HepG2 (cell line): Measurements from ENCODE around the gene SNURF. TPM values are rescaled to one million over a fixed set of nuclear protein-coding genes. Genes with fewer than 3 reads are reported as not detected.

Experiments used
- ATAC-seq: fragments of 200-7000 bp; cut with Tn5 transposase; 3 replicates; pipeline ENCODE4 v1.9.1; 2020; ENCODE audit warnings: mild to moderate bottlenecking, moderate library complexity
- BruUV-seq: library from RNA; stranded (reverse); fragments of 400-500 nt; replicated peaks from 2 replicates; lab custom pipeline; 2021; lab: Mats Ljungman, UMichigan
- CTCF ChIA-PET: fragments of 300-600 bp; formaldehyde crosslinking; extraction: SDS; loops from one replicate; lab custom pipeline; 2021; ENCODE audit warnings: low total read pairs, inconsistent platforms, low intra/inter-chr PET ratio; lab: Yijun Ruan, JAX
- POLR2A ChIA-PET: fragments of 350-600 bp; sonication (Branson Sonifier 250); formaldehyde crosslinking; loops from one replicate; lab custom pipeline; 2020; ENCODE audit warnings: antibody characterized with exemption, inconsistent platforms; lab: Yijun Ruan, JAX
- DNase-seq: peaks from one replicate; pipeline ENCODE4 v3.0.0-alpha.2; 2015; ENCODE audit warnings: low spot score
- FAIRE-seq: peaks from 3 replicates; lab custom pipeline; 2011; peaks lifted over from hg19 to GRCh38; lab: Jason Lieb, UNC
- H2AFZ ChIP-seq: one replicate; pipeline ENCODE4 v1.6.1; 2011; ENCODE audit warnings: low read length, inconsistent platforms
- H3K27ac ChIP-seq: fragments of 300-600 bp; 3 replicates; pipeline ENCODE4 v1.8.0; 2011; ENCODE audit warnings: mixed run types, mild to moderate bottlenecking, mixed read lengths, low read length, inconsistent platforms; ENCODE audit not compliant: insufficient read depth; ENCODE audit errors: extremely low read length
- H3K27me3 ChIP-seq, 2 experiments: fragments of 200-600 bp in 1 of 2; 2 replicates in 1 of 2; 3 replicates in 1 of 2; pipeline versions ENCODE4 v1.6.0 to v1.8.0; 2011; ENCODE audit warnings: low read length in 2 of 2, mild to moderate bottlenecking in 2 of 2, moderate library complexity in 2 of 2, inconsistent platforms in 1 of 2; ENCODE audit not compliant: insufficient read depth in 2 of 2, control insufficient read depth in 1 of 2
- H3K36me3 ChIP-seq, 2 experiments: fragments of 200-600 bp in 1 of 2; replicated peaks in 1 of 2; 2 replicates in 1 of 2; 3 replicates in 1 of 2; pipeline versions ENCODE4 v1.5.1 to v1.8.0; 2011; ENCODE audit warnings: low read length in 2 of 2, inconsistent platforms in 1 of 2; ENCODE audit not compliant: insufficient read depth in 2 of 2, control insufficient read depth in 1 of 2
- H3K4me1 ChIP-seq: 2 replicates; pipeline ENCODE4 v1.5.1; 2012; ENCODE audit warnings: low read length, inconsistent platforms; ENCODE audit not compliant: insufficient read depth
- H3K4me2 ChIP-seq: 2 replicates; pipeline ENCODE4 v1.6.0; 2011; ENCODE audit warnings: low read depth, low read length, inconsistent platforms
- H3K4me3 ChIP-seq, 3 experiments: fragments of 200-600 bp in 1 of 3; sonication (generic), shearing (Covaris generic) in 1 of 3; replicated peaks in 1 of 3; 2 replicates each; pipeline ENCODE4 v1.5.1; 2011 to 2016; ENCODE audit warnings: low read length in 3 of 3, inconsistent platforms in 2 of 3, low read depth in 2 of 3, mild to moderate bottlenecking in 2 of 3, control low read depth in 1 of 3, mixed read lengths in 1 of 3; ENCODE audit not compliant: insufficient read depth in 1 of 3
- H3K79me2 ChIP-seq: one replicate; pipeline ENCODE4 v1.6.1; 2011; ENCODE audit warnings: low read length, inconsistent platforms; ENCODE audit not compliant: insufficient read depth
- H3K9ac ChIP-seq: 2 replicates; pipeline ENCODE4 v1.6.0; 2011; ENCODE audit warnings: mild to moderate bottlenecking, low read depth, low read length, inconsistent platforms; ENCODE audit not compliant: insufficient read depth
- H3K9me3 ChIP-seq: 2 replicates; pipeline ENCODE4 v1.5.1; 2012; ENCODE audit warnings: mild to moderate bottlenecking, low read length
- H4K20me1 ChIP-seq: 2 replicates; pipeline ENCODE4 v1.6.0; 2011; ENCODE audit warnings: inconsistent platforms, mild to moderate bottlenecking, low read length, moderate library complexity; ENCODE audit not compliant: insufficient read depth
- ARNT2 ChIP-seq: sonication (generic); formaldehyde crosslinking; IDR thresholded peaks from 2 replicates; pipeline ENCODE4 v1.8.0; 2022; ENCODE audit warnings: mild to moderate bottlenecking, low read depth, missing genetic modification reagents, moderate library complexity
- KMT2B ChIP-seq: IDR thresholded peaks from 2 replicates; pipeline ENCODE4 v1.6.1; 2016; ENCODE audit warnings: missing genetic modification reagents, missing compliant biosample characterization
- MAFF ChIP-seq: IDR thresholded peaks from 2 replicates; pipeline ENCODE4 v1.6.1; 2011; ENCODE audit warnings: low read depth, low read length, improper control_type of control experiment
- MED8 ChIP-seq: sonication (generic); formaldehyde crosslinking; IDR thresholded peaks from 2 replicates; pipeline ENCODE4 v1.8.1; 2023; ENCODE audit warnings: mild to moderate bottlenecking, missing genetic modification reagents; ENCODE audit not compliant: insufficient replicate concordance
- POLR2A ChIP-seq, 2 experiments: IDR thresholded peaks; 2 replicates each; pipeline ENCODE4 v1.6.1; 2011; ENCODE audit warnings: low read depth in 2 of 2, low read length in 2 of 2, mild to moderate bottlenecking in 1 of 2, moderate library complexity in 1 of 2; ENCODE audit not compliant: insufficient read depth in 1 of 2
- PRPF4 ChIP-seq: fragments of 200-400 bp; formaldehyde crosslinking; IDR thresholded peaks from 2 replicates; pipeline ENCODE4 v1.6.1; 2016; ENCODE audit warnings: low read length, low read depth; ENCODE audit not compliant: poor library complexity, severe bottlenecking
- REL ChIP-seq: sonication (generic); formaldehyde crosslinking; conservative IDR thresholded peaks from 2 replicates; pipeline ENCODE4 v1.8.0; 2022; ENCODE audit warnings: mild to moderate bottlenecking, missing genetic modification reagents, moderate library complexity
- SALL1 ChIP-seq: sonication (generic); formaldehyde crosslinking; IDR thresholded peaks from 2 replicates; pipeline ENCODE4 v1.8.0; 2022; ENCODE audit warnings: mild to moderate bottlenecking, missing genetic modification reagents
- SMAD1 ChIP-seq: sonication (generic); formaldehyde crosslinking; IDR thresholded peaks from 2 replicates; pipeline ENCODE4 v1.4.0; 2020; ENCODE audit warnings: missing genetic modification reagents, low read depth, mild to moderate bottlenecking, borderline replicate concordance
- SOX5 ChIP-seq: IDR thresholded peaks from 2 replicates; pipeline ENCODE4 v1.6.1; 2016; ENCODE audit warnings: borderline replicate concordance
- YEATS2 ChIP-seq: sonication (generic); formaldehyde crosslinking; IDR thresholded peaks from 2 replicates; pipeline ENCODE4 v1.4.0; 2020; ENCODE audit warnings: missing genetic modification reagents, borderline replicate concordance
- YEATS4 ChIP-seq: sonication (generic); formaldehyde crosslinking; IDR thresholded peaks from 2 replicates; pipeline ENCODE4 v1.4.0; 2020; ENCODE audit warnings: missing genetic modification reagents, borderline replicate concordance
- ZNF317 ChIP-seq: sonication (generic); formaldehyde crosslinking; IDR thresholded peaks from 2 replicates; pipeline ENCODE4 v1.5.0; 2020; ENCODE audit warnings: mild to moderate bottlenecking, missing genetic modification reagents
- ZNF33B ChIP-seq: sonication (generic); formaldehyde crosslinking; IDR thresholded peaks from 2 replicates; pipeline ENCODE4 v1.5.1; 2020; ENCODE audit warnings: mild to moderate bottlenecking, missing genetic modification reagents
- ZNF441 ChIP-seq: sonication (generic); formaldehyde crosslinking; IDR thresholded peaks from 2 replicates; pipeline ENCODE4 v1.7.0; 2021; ENCODE audit warnings: missing genetic modification reagents, borderline replicate concordance
- ZNF678 ChIP-seq: sonication (generic); formaldehyde crosslinking; IDR thresholded peaks from 2 replicates; pipeline ENCODE4 v1.4.0; 2020; ENCODE audit warnings: mild to moderate bottlenecking, missing genetic modification reagents
- ZNF761 ChIP-seq: sonication (generic); formaldehyde crosslinking; conservative IDR thresholded peaks from 2 replicates; pipeline ENCODE4 v1.4.0; 2020; ENCODE audit warnings: mild to moderate bottlenecking, missing genetic modification reagents
- WGBS: methylation state at CpG from one replicate; pipeline ENCODE4 v1.1.6; 2017; ENCODE audit warnings: low lambda C conversion rate; 5-methylcytosine and 5-hydroxymethylcytosine counted together
- in situ Hi-C: cut with HindIII; loops from 2 replicates; pipeline ENCODE4 v1.10.0; 2017; ENCODE audit warnings: low pct_unique_long_range_greater_than_20kb; ENCODE audit not compliant: extremely low pct_ligation_motif_present
- intact Hi-C: fragments of 100-400 bp; cut with micrococcal nuclease; formaldehyde crosslinking; loops from one replicate; pipeline ENCODE4 v1.10.0; 2022; ENCODE audit not compliant: unreplicated experiment
- polyA plus RNA-seq, 8 experiments: library from polyadenylated mRNA; depleted of rRNA in 3 of 8; stranded (reverse) in 7 of 8; unstranded in 1 of 8; fragments of >200 nt; fragmentation: Illumina TruSeq in 4 of 8; extraction: Trizol in 4 of 8; gene quantifications; 2 replicates each; pipeline versions ENCODE4 v1.2.1 to v1.2.3, GENCODE V29; 2011 to 2016; ENCODE audit warnings: low read depth in 4 of 8, missing spikeins in 1 of 8, mixed read lengths in 1 of 8; ENCODE audit not compliant: insufficient read depth in 1 of 8
- total RNA-seq, 5 experiments: library from RNA; depleted of rRNA; stranded (reverse); fragments of >200 nt; fragmentation: Illumina TruSeq; extraction: Trizol; gene quantifications; 2 replicates each; pipeline ENCODE4 v1.2.3, GENCODE V29; 2016; ENCODE audit warnings: low read depth in 1 of 5
- TF ChIP-seq, protein P1 (sequence below): sonication (generic); formaldehyde crosslinking; conservative IDR thresholded peaks from 2 replicates; pipeline ENCODE4 v1.4.0; 2020; ENCODE audit warnings: missing genetic modification reagents
- TF ChIP-seq, protein P2 (sequence below): sonication (generic); formaldehyde crosslinking; IDR thresholded peaks from 2 replicates; pipeline ENCODE4 v1.8.1; 2022; ENCODE audit warnings: low read depth, mild to moderate bottlenecking, missing genetic modification reagents

Gene SNURF
- total and polyA plus RNA-seq, 2 of the 13 experiments (the other 11 are each of a cell fraction or from before 2014, with no cell fraction given): 2.1 to 7.6 TPM

DNA sequence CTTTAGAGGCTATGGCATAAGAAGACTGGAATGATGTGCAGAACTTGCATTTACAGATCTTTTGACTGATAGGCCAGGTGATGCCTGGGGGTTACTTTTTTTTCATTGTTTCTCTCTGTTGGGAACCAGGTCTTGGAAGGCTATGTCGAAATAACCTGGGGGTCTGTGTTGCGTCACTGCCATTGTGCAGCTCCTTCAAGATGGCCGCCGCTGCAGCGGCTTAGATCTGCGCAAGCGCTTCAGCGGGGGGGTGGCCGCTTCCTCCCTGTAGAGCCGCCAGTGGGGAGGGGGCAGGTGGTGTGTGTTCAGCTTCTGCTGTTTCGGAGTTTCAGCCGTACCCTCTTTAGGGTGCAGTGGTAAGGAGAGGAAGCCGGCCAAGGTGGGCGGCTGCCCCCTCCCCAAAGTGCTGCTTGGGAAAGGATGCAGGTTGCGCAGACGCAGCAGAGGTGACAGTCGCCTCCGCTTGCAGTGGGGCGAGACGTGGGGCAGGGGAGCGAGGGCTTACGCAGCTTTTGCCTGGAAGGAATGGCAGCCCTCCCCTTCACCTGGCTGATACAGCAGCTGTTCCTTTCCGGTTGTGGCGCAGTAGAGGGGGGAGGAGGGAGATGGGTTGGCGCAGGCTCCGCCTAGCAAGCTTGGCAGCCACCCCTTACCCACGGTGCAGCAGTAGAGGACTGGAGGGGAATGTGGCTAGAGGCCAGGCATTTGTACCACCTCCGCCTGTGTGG, 1.5 kb downstream of the SNURF start:
- Histone ChIP-seq H3K27me3 (no peaks in the 10 kb centered on the region; a peak in 1 of 5 replicates), H3K4me1 (peaks cover 44% of the 10 kb centered on the region), H3K27ac (peak overlapping the region; percentile 76), H3K9ac (peak overlapping the region; percentile 84), H3K4me2 (peak overlapping the region; percentile 75), H2AFZ (no peak overlapping the region), H3K36me3 (no peaks in the 10 kb centered on the region), H3K79me2 (peaks cover 62% of the 10 kb centered on the region), H4K20me1 (peaks cover 17% of the 10 kb centered on the region), H3K9me3 (peaks cover 44% of the 10 kb centered on the region), H3K4me3 (peak overlapping the region; percentile 82 to 96 (median 90))
- in situ Hi-C loops: no loop called here
- DNase-seq (peak; percentile 59), ATAC-seq (peak; percentile 84), FAIRE-seq (no peak)
- no TSS peak for BruUV-seq
- 34% methylated on average over 11 of the region's 28 CpGs for WGBS
- ChIA-PET CTCF (no interaction called here), POLR2A (interaction anchor here (0.8 to 1.2 kb wide), 5 partner anchors 11 to 52 kb away, joined by 3 to 4 read pairs (median 3); no protein-coding TSS in a partner anchor)
- intact Hi-C loops: loop anchor here (5.0 kb wide), 1 partner anchor 54 kb away; no protein-coding TSS in a partner anchor
- 0 out of 2 replicates have a peak, but pooled peaks have one; percentile 22 for TF ChIP-seq KMT2B
- TF ChIP-seq YEATS4 (CRISPR knock-in tag): no peak
- TF ChIP-seq YEATS2: 0 out of 2 replicates have a peak, but pooled peaks have one; percentile 24
- TF ChIP-seq SMAD1: no peak
- TF ChIP-seq ZNF317 (CRISPR knock-in tag): 0 out of 2 replicates have a peak, but pooled peaks have one; percentile 13
- TF ChIP-seq ZNF441 (CRISPR knock-in tag): peak; percentile 48; the same call in 1 of the 2 replicates
- TF ChIP-seq POLR2A (IDR thresholded peaks at IDR 0.05; ENCODE audit: insufficient read depth in 1 of 2, low read depth in 2 of 2, low read length in 2 of 2): peak; percentile 52 to 53
- TF ChIP-seq MED8 (CRISPR knock-in tag): no peak
- peak; percentile 78 for TF ChIP-seq SALL1 (CRISPR knock-in tag)
- TF ChIP-seq PRPF4: no peak
- TF ChIP-seq ZNF678 (CRISPR knock-in tag): no peak
- no peak for TF ChIP-seq REL (CRISPR knock-in tag)
- TF ChIP-seq ZNF761 (CRISPR knock-in tag): no peak
- TF ChIP-seq, protein P1, sequence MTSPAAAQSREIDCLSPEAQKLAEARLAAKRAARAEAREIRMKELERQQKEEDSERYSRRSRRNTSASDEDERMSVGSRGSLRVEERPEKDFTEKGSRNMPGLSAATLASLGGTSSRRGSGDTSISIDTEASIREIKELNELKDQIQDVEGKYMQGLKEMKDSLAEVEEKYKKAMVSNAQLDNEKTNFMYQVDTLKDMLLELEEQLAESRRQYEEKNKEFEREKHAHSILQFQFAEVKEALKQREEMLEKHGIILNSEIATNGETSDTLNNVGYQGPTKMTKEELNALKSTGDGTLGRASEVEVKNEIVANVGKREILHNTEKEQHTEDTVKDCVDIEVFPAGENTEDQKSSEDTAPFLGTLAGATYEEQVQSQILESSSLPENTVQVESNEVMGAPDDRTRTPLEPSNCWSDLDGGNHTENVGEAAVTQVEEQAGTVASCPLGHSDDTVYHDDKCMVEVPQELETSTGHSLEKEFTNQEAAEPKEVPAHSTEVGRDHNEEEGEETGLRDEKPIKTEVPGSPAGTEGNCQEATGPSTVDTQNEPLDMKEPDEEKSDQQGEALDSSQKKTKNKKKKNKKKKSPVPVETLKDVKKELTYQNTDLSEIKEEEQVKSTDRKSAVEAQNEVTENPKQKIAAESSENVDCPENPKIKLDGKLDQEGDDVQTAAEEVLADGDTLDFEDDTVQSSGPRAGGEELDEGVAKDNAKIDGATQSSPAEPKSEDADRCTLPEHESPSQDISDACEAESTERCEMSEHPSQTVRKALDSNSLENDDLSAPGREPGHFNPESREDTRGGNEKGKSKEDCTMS (CRISPR knock-in tag): no peak
- no peak for TF ChIP-seq MAFF
- no peak; the same call in 1 of the 2 replicates for TF ChIP-seq SOX5 (CRISPR knock-in tag)
- no peak for TF ChIP-seq ARNT2 (CRISPR knock-in tag)
- no peak for TF ChIP-seq ZNF33B (CRISPR knock-in tag)
- TF ChIP-seq, protein P2, sequence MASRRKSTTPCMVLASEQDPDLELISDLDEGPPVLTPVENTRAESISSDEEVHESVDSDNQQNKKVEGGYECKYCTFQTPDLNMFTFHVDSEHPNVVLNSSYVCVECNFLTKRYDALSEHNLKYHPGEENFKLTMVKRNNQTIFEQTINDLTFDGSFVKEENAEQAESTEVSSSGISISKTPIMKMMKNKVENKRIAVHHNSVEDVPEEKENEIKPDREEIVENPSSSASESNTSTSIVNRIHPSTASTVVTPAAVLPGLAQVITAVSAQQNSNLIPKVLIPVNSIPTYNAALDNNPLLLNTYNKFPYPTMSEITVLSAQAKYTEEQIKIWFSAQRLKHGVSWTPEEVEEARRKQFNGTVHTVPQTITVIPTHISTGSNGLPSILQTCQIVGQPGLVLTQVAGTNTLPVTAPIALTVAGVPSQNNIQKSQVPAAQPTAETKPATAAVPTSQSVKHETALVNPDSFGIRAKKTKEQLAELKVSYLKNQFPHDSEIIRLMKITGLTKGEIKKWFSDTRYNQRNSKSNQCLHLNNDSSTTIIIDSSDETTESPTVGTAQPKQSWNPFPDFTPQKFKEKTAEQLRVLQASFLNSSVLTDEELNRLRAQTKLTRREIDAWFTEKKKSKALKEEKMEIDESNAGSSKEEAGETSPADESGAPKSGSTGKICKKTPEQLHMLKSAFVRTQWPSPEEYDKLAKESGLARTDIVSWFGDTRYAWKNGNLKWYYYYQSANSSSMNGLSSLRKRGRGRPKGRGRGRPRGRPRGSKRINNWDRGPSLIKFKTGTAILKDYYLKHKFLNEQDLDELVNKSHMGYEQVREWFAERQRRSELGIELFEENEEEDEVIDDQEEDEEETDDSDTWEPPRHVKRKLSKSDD (CRISPR knock-in tag): no peak
